Measurements from ENCODE around the gene TMEM45B. TPM values are rescaled to one million over a fixed set of nuclear protein-coding genes. Genes with fewer than 3 reads are reported as not detected.

The TMEM45B gene
- total RNA-seq, 2 donors from 2014 or later: not detected

DNA sequence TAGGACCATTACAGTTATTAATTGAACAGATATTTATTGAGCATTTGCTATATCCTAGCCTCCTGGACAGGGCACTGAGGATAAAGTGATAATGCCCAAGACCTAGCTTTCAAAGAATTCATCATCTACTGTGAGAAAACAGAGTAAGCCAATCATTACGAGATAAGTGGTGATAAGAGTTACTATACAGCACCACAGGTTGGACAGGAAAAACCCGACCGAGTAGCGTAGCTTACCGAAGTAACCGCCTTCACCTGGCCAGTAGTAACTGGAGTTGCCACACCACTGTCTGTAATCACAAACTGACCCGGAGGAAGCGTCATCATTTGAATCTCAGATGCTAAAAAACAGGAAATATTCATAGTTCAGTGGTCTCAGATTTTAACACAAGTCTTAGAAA lies 89.8 kb downstream of the TMEM45B start:
- H3K4me3 ChIP-seq: no peak overlapping the region
- no peaks in the 10 kb centered on the region for H3K4me1 ChIP-seq (ENCODE audit: control insufficient read depth in 1 of 2, low read depth in 2 of 2)
- no peak overlapping the region for H3K27ac ChIP-seq
- H3K27me3 ChIP-seq (replicated peaks; ENCODE audit: insufficient read depth): no peaks in the 10 kb centered on the region
- DNase-seq (ENCODE audit: low spot score) (no peak), ATAC-seq (ENCODE audit: insufficient number of reproducible peaks, low FRiP score, low read depth) (no peak)
- TF ChIP-seq, protein P1, sequence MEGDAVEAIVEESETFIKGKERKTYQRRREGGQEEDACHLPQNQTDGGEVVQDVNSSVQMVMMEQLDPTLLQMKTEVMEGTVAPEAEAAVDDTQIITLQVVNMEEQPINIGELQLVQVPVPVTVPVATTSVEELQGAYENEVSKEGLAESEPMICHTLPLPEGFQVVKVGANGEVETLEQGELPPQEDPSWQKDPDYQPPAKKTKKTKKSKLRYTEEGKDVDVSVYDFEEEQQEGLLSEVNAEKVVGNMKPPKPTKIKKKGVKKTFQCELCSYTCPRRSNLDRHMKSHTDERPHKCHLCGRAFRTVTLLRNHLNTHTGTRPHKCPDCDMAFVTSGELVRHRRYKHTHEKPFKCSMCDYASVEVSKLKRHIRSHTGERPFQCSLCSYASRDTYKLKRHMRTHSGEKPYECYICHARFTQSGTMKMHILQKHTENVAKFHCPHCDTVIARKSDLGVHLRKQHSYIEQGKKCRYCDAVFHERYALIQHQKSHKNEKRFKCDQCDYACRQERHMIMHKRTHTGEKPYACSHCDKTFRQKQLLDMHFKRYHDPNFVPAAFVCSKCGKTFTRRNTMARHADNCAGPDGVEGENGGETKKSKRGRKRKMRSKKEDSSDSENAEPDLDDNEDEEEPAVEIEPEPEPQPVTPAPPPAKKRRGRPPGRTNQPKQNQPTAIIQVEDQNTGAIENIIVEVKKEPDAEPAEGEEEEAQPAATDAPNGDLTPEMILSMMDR (IDR thresholded peaks at IDR 0.05): no peak
- H3K9me3 ChIP-seq: no peaks in the 10 kb centered on the region
- peaks cover 10% of the 10 kb centered on the region for H3K36me3 ChIP-seq

Other genes with a start within 250 kb of the TMEM45B start
- 10 to 100 TPM; 34.5 to 35.3 TPM for gene NFRKB, start 79.7 kb downstream of the TMEM45B start, total RNA-seq
- 10 to 100 TPM in 1 of 2 donors, 1 to 10 TPM in 1; 8.8 to 10.4 TPM for gene PRDM10, start 187.0 kb downstream of the TMEM45B start, total RNA-seq

All from thoracic aorta (tissue), 2 donors.